Retinal pigment epithelial cell (primary cell): ENCODE results near the gene SLC25A11.

Experiments used
- DNase-seq: peaks from one replicate; pipeline ENCODE4 v3.0.0-alpha.2; 2010; ENCODE audit warnings: low read depth
- H3K4me3 ChIP-seq: 2 replicates; pipeline ENCODE4 v1.5.1; 2011; ENCODE audit warnings: mild to moderate bottlenecking, low read length, control low read depth, moderate library complexity
- CTCF ChIP-seq: conservative IDR thresholded peaks from 2 replicates; pipeline ENCODE4 v1.5.1; 2011; ENCODE audit warnings: low read depth, low read length, control low read depth, inconsistent platforms

The SLC25A11 gene

GRCh38 chr17:4896332-4897197, 43.3 kb downstream of the SLC25A11 start:
- H3K4me3 ChIP-seq: no peak overlapping the region
- DNase-seq: no peak
- no peak for TF ChIP-seq CTCF

- peak; percentile 9 for TF ChIP-seq CTCF
- no peak for DNase-seq
- no peak overlapping the region for H3K4me3 ChIP-seq
These were observed 44.1 kb downstream of the SLC25A11 start for GRCh38 chr17:4895657-4896331.

GRCh38 chr17:4895121-4895520, 44.7 kb downstream of the SLC25A11 start:
- H3K4me3 ChIP-seq: no peak overlapping the region
- no peak for TF ChIP-seq CTCF
- no peak for DNase-seq

- no peak overlapping the region for H3K4me3 ChIP-seq
- no peak for TF ChIP-seq CTCF
- DNase-seq: no peak
These were observed 45.9 kb downstream of the SLC25A11 start for GRCh38 chr17:4893721-4894560.

GRCh38 chr17:4893272-4893671, 46.6 kb downstream of the SLC25A11 start:
- no peak overlapping the region for H3K4me3 ChIP-seq
- no peak for DNase-seq
- no peak for TF ChIP-seq CTCF

GRCh38 chr17:4892499-4893221, 47.2 kb downstream of the SLC25A11 start:
- TF ChIP-seq CTCF: no peak
- no peak overlapping the region for H3K4me3 ChIP-seq
- DNase-seq: no peak
